HG03135 (cell line): ENCODE results near the gene TMC6.
"Not testable (repeated sequence)": the region's sequence is repeated elsewhere in the genome, so short reads cannot be mapped to it uniquely, and the experiment has no call there.

ENCODE experiments used
- ATAC-seq: cut with Tn5 transposase; IDR thresholded peaks from one replicate; pipeline ENCODE4 v1.9.1; 2021; ENCODE audit warnings: mild to moderate bottlenecking, moderate library complexity; ENCODE audit not compliant: unreplicated experiment

TMC6 gene, protein sequence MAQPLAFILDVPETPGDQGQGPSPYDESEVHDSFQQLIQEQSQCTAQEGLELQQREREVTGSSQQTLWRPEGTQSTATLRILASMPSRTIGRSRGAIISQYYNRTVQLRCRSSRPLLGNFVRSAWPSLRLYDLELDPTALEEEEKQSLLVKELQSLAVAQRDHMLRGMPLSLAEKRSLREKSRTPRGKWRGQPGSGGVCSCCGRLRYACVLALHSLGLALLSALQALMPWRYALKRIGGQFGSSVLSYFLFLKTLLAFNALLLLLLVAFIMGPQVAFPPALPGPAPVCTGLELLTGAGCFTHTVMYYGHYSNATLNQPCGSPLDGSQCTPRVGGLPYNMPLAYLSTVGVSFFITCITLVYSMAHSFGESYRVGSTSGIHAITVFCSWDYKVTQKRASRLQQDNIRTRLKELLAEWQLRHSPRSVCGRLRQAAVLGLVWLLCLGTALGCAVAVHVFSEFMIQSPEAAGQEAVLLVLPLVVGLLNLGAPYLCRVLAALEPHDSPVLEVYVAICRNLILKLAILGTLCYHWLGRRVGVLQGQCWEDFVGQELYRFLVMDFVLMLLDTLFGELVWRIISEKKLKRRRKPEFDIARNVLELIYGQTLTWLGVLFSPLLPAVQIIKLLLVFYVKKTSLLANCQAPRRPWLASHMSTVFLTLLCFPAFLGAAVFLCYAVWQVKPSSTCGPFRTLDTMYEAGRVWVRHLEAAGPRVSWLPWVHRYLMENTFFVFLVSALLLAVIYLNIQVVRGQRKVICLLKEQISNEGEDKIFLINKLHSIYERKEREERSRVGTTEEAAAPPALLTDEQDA

DNA sequence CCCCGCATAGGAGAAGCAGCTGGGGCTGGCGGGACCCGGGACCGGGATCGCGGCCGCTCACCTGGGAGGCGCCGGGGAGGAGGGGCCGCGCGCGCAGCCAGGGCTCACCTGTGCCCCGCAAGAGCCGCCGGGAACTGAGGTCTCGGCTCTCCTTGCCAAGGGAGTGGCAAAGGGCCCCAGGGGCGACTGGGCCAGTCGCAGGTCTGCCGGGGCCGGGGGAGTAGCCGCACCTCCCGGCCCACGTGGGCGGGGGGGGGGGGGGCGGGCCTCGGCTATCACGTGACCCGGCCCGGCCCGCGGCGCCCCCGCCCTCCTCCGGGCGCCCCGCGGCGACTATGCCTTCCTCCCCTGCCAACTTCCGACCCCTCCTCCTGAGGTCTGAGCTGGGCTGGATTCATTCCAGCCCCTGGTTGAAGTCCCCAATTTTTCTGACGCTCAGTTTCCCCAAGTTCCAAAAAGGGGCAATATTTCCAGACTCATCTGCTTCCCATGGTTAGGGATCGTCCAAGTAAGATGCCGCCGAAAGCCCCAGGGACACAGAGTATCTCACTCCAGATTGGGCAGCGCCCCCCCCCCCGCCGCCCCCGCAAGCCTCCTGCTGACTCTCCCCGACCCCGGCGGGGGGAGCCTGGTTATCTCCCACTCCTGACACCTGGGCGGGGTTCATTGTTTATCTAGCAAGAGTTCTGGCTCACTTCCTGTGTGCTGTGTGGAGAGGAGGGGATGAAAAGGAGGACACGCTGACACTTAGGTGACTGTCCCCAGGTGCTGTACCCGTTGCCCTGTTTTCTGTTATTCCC, at the start of gene TMC6:
Gene TMC6, minus strand, starts transcription at position 205 of the 800 bp plus-strand sequence. CDS start 1,923 bp downstream, outside the sequence.
- ATAC-seq, result no peak

DNA sequence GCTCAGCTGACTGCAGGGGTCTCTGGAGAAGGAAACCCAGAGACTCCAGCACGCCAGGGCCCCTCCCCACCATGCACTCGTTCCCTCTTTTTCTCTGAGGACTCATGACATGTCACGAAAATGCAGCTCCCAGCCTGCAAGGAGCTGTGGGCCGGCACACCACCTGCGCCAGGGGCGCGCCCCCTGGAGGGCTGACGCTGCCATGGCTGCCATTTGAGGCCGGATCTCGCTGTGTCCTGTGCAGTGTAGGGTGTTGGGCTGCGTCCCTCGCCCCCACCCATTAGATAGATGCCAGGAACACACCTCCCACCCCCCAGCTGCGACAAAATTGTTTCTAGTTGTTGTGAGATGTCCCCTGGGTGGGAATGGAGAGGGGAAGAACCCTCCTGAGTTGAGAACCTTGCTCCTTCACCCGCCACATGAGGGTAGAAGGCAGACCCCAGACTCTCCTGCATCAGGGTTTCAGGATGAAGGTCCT, 48.0 kb upstream of the TMC6 start:
- ATAC-seq, result no peak

DNA sequence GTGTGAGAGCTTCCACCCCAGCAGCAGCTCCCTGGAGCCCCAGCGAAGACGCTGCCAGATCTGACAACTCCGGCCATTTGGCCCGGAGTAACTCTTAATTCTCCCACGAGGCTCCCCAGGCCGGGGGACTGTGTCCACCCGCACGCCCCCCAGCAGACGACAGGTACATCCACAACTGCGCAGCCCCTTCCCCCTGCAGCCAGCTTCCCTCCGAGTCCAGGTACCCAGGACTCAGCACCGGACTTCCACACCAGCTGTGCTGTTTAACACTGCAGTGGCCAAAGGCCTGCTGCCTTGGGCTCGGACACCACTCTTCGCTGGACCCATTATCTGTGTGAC, 47.1 kb upstream of the TMC6 start:
- no peak for ATAC-seq

DNA sequence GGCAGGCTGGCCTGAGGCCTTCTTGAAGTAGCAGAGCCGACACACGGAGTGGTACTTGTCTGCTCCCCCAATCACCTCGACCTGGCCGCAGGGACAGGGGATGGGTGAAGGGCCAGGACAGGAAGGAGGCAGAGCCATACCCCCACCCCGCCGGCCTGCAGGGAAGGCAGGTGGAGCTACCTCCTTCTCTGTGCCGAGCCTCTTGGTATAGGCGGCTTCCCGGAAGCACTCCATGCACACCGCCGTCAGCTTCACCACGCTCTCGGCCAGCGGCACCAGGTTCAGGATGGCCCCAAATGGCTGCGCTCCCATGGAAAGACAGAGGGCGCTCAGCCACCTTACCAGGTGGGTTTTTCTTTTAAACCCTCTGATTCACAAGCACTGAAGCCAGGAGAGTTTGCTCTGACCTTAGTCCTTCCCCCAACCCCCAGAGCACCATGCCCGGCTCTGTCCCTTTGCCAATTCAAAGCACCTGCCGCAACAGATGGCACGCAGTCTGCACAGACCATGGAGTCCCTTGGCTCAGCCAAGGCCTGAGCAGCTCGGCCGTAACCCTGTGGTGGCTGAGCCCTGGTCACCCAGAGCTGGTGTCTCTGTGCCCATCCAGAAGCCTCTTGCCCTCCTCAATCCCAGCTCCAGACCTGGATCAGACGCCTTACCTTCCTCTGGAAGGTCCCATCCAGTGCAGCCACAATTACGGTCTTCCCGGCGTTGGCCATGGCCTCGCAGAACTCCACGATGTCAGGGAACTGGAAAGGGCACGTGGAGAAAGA, 46.5 kb upstream of the TMC6 start:
- no peak for ATAC-seq

DNA sequence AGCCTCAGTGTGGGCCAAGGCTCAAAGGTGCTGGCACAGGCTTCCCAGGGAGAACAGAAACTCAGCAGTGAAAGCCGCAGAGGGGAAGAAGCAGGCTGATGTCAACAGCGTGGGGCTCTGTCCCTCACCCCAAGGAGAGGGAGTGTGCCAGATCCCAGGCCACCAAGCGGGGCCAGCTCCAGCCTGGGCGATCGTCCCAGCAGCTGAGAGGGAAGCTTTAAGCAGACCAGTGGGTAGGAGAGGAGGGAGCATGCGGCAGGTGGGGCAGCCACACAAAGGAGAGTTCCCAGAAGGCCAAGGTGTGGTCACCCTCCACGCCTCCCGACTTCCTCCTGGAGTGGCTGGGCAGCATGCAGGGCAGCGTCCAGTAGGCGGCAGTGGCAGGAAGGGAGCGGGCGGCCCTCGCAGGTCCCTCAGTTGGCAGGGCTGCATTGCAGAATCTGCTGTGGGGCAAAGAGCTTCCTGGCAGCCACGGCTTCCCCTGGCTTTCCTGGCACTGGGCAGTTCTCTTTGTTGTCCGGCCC, 45.9 kb upstream of the TMC6 start:
- ATAC-seq, result no peak

DNA sequence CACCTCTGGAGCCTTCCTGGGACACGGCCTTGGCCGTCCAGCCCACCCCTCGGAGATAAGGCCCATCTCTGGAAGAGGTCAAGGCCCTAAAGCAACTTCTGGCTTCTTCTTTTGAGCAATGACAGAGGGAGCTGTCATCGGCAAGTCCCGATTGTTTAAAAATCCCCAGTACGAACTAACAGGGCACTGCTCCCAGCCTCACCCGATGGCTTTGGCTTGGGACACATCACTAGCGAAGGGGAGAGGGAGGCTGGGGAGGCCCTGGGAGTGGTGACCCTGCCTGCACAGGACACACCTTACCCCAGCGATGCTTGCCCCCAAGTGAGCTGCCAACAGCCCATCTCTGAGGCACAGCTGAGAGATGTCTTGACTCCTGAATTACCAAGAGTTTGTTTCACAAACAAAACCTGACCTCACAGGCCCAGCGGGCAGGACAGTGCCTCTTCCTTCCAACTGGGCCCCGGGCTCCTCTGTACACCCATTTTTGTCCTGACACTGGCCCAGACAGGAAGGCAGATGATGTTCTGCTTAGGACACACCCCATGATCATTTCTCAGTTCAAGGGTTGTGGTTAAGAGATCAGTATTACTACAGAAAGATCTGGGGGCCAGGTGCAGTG, 44.7 kb upstream of the TMC6 start:
- ATAC-seq, result no peak

DNA sequence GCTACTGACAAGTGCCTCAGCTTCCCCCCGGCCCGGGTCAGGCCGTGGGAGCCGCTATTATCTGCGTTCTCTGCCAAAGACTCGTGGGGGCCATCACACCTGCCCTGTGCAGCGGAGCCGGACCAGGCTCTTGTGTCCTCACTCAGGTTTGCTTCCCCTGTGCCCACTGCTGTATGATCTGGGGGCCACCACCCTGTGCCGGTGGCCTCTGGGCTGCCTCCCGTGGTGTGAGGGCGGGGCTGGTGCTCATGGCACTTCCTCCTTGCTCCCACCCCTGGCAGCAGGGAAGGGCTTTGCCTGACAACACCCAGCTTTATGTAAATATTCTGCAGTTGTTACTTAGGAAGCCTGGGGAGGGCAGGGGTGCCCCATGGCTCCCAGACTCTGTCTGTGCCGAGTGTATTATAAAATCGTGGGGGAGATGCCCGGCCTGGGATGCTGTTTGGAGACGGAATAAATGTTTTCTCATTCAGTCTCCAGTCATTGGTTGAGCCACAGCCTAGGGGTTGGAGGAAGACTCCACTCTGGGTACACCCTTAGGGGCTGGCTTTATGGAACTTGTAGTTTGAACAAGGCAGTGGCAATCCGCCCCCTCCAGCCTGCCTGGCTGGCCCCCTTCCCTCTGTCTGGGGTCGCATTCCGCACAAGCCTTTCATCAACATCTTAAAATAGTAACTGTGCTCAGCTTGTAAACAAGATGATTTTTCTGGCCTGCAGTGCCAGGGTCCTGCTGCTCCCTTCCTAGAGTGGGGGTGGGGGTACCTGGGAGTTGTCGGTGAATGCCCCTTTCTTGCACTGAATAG, 43.9 kb upstream of the TMC6 start:
- no peak for ATAC-seq

DNA sequence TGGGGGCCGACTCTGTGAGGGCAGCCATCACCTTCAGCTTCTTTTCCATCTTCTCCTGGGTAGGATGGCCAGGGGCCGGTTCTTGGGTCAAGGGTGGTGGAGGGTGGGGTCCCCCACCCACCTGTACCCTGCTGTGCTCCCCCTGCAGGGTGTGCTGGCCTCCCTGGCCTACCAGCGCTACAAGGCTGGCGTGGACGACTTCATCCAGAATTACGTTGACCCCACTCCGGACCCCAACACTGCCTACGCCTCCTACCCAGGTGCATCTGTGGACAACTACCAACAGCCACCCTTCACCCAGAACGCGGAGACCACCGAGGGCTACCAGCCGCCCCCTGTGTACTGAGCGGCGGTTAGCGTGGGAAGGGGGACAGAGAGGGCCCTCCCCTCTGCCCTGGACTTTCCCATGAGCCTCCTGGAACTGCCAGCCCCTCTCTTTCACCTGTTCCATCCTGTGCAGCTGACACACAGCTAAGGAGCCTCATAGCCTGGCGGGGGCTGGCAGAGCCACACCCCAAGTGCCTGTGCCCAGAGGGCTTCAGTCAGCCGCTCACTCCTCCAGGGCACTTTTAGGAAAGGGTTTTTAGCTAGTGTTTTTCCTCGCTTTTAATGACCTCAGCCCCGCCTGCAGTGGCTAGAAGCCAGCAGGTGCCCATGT, 43.2 kb upstream of the TMC6 start:
- not testable (repeated sequence) for ATAC-seq

DNA sequence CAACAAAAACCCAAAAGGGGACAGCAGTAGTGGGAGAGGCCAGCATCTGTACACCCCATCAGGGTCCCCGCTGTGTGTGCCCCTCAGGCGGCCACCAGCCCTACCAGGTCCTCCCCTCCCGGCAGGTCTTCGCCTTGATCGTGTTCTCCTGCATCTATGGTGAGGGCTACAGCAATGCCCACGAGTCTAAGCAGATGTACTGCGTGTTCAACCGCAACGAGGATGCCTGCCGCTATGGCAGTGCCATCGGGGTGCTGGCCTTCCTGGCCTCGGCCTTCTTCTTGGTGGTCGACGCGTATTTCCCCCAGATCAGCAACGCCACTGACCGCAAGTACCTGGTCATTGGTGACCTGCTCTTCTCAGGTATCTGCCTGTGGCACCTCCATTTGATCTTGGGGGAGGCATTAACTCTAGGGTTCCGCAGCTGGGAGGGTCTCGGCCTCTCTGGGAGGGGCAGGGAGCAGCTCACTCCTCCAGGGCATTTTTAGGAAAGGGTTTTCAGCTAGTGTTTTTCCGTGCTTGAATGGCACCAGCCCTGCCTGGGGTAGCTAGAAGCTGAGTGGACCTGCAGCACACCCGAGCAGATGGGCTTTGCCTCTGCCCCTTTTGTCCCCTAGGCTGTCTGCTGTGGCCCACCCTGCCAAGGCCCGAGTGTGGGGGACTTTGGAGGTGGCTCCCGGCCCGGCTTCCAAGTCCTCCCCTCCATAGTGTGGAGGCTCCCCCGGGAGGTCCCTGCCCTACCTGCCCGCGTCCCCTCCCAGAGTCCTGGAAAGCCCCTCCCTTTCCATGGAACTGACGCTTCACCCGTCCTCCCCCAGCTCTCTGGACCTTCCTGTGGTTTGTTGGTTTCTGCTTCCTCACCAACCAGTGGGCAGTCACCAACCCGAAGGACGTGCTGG, 42.4 kb upstream of the TMC6 start:
- no peak for ATAC-seq

DNA sequence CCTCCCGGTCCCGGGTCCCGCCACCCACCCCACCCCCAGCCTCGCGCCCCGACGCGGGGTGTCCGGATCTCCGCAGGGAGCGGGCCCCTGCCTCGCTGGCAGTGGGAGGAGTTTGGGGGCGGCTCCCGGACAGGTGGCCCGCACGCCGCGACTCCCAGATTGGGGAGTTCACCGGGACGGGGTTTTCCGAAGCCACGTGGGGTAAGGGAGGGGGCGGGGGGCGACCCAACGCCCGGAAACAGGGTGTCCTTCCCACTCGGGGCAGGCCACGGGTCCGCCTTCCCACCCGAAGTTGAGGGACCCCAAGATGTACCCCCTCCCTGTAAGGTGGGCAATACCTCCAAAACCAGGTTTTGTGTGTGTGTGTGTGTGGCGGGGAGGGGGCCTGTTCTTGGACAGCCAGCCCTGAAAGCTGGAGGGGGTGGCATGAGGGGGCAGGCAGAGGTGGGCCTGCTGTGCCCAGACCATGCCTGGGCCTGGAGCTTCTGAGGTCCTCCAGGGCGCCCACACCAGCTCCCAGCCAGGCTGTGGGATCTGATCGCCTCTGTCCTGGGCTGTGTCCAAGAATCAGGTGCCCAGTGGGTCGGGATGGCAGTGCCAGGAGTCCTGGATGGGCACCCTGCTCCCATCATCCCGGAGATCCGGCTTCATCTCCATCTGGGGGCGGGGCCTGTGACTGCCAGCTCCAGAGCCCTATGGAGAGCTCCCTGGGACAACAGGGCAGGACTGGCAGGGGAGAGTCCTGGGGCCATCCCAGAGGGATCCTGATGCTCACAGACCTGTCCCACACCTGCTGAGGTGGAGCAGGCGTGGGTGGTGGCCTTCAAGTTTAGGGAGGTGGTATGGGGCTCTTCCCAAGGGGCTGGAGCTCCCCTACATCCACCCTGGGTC, 40.6 kb upstream of the TMC6 start:
- ATAC-seq, result peak; percentile 29

DNA sequence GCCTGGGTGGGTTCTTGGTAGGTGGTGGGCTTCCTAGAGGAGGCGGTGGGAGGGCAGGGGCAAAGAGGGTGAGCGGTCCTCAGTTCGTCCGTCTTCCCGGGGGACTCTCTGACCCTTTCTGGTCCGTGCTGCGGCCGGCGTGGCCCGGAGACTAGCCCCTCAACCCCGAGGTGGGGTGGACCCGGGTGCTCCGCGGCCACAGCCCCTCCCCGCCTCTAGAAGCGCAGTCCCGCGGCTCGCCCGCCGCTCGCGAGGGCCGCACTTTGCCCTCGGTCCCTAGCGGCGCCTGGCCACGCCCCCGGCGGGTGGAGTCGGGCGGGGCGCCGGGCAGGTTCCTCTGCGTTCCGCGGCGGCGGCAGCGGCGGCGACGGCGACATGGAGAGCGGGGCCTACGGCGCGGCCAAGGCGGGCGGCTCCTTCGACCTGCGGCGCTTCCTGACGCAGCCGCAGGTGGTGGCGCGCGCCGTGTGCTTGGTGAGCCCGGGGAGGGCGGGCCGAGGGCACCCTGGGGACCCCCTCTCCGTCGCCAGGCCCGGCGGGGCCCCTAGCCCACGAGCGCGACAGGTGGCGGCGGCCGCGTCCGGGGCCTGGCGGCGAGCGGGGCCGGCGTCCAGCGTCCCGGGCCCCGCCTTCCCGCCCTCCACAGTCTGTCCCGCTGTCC, 39.8 kb upstream of the TMC6 start, which contains the start of gene SYNGR2:
Gene SYNGR2, plus strand, starts transcription at position 340 of the 661 bp plus-strand sequence. Its CDS starts 36 bp downstream, at position 376.
- peak; percentile 50 for ATAC-seq

DNA sequence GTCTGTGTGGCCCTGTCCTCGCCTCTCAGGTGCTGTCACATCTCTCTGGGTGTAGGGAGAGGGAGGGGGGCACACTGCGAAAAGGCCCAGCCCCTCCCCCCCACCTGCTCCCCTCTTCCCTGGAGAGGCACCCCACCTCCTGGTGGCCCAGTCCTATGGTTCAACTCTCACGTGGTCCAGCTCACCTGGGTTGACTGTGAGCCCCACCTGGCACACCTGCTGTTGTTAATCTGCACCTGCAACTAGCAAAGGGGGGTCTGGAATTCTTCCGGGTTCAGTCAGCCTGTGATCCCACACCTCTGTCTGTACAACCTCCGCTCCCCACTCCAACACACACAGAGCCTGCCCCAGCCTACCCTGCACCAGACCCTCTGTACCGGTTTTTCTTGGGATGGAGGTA, 37.9 kb upstream of the TMC6 start:
- ATAC-seq, result no peak

DNA sequence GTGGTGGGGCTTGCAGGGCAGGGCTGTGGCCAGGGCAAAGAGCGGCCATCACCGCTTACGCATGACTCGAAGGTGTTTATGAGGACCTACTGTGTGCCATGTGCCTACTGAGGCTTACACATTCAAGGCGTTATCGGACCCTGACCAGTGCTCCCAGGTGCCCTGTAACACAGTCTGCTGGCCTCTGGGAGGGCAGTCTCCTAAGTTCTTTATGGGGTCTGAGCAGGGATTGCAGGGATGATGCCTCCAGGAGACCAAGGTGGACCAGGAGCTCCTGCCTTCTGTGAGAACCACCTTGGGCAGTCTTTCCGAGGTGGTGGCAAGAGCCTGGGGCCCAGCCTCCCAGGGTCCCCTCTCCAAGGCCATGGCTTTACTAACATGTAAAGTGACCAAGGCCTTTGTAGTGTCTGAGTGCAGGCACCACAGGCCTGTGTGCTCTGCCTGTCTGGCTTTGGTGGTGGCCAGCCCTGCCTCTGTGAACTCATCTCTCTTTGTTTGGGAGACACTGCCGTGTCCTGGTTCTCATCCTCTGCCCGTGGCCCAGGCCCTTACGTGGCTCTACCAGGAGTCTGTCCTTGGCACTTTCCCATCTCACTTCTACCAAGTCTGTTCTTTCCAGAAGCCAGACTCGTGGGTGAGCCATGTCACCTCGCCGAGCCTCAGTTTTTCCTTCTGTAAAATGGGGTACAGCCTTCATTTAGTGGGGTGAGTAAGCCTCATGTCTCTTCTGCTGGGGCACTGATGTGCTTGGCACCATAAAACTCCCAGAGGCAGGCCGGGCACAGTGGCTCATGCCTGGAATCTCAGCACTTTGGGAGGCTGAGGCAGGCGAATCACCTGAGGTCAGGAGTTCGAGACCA, 36.4 kb upstream of the TMC6 start:
- no peak for ATAC-seq

DNA sequence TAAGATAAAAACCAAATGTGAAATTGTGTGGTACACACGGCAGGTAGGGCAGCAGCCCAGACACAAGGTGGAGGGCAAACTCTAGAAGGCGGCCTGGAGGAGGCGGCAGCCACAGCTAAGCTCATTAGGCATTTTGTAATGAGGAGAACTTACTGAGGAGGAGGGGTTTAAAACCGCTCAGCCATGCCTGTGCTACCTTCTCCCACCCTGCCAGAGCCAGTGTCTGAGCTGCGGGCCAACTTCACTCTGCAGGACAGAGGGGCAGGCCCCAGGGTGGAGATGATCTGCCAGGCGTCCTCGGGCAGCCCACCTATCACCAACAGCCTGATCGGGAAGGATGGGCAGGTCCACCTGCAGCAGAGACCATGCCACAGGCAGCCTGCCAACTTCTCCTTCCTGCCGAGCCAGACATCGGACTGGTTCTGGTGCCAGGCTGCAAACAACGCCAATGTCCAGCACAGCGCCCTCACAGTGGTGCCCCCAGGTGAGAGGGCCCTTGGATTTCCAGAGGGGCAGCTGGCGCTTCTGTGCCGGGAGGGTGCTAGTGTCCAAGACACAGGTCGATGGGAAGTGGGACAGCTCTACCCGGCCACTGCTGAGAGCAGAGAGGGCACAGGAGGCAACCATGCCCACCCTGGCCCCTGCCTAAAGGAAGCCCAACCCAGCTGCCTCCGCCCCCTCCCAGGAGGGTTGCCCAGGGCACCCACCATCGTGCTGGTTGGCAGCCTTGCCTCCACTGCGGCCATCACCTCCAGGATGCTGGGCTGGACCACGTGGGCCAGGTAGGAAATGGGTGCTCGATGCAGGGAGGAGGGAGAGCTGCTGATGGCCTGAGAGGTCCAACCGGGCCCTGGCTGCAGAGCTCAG, 35.6 kb upstream of the TMC6 start:
- no peak for ATAC-seq
